Mucosa of gallbladder (tissue), 1 donor: ENCODE measurements around the gene TAF11L14. TPM values are rescaled to one million over a fixed set of nuclear protein-coding genes. Genes with fewer than 3 reads are reported as not detected.

Experiments used
- DNase-seq: peaks from one replicate; pipeline ENCODE4 v3.0.0-alpha.2; 2020; ENCODE audit warnings: low spot score
- total RNA-seq: library from RNA; stranded (reverse); gene quantifications from one replicate; pipeline ENCODE4 v1.2.1, GENCODE V29; 2021
- donor health status: DM: no; HTN: no; CAD: no.

TAF11L14 gene
- total RNA-seq, 1 donor from 2014 or later, result not detected

GRCh38 chr5:17679597-17680203, 45.4 kb downstream of the TAF11L14 start:
- DNase-seq, result no peak

- no peak for DNase-seq
Measured at GRCh38 chr5:17680737-17681136, 46.5 kb downstream of the TAF11L14 start.

Other genes starting within 250 kb of the TAF11L14 start
- gene TAF11L2, start 136.2 kb upstream of the TAF11L14 start, total RNA-seq, result not detected
- not detected for gene TAF11L3, start 116.1 kb upstream of the TAF11L14 start, total RNA-seq
- gene TAF11L4, start 112.7 kb upstream of the TAF11L14 start, total RNA-seq, result not detected
- not detected for gene TAF11L5, start 109.2 kb upstream of the TAF11L14 start, total RNA-seq
- gene TAF11L6, start 105.8 kb upstream of the TAF11L14 start, total RNA-seq, result not detected
- gene TAF11L7, start 48.7 kb upstream of the TAF11L14 start, total RNA-seq, result not detected
- not detected for gene TAF11L8, start 43.5 kb upstream of the TAF11L14 start, total RNA-seq
- not detected for gene TAF11L9, start 40.1 kb upstream of the TAF11L14 start, total RNA-seq
- not detected for gene TAF11L10, start 36.6 kb upstream of the TAF11L14 start, total RNA-seq
- not detected for gene TAF11L11, start 30.3 kb upstream of the TAF11L14 start, total RNA-seq
- not detected for gene TAF11L12, start 24.1 kb upstream of the TAF11L14 start, total RNA-seq
- gene TAF11L13, start 2.4 kb upstream of the TAF11L14 start, total RNA-seq, result not detected